ENCODE results near the gene PRTN3.
"Not testable (repeated sequence)": the region's sequence is repeated elsewhere in the genome, so short reads cannot be mapped to it uniquely, and the experiment has no call there.

Gene PRTN3

GRCh38 chr19:829129-829758, 11.6 kb upstream of the PRTN3 start:
- no peak for TF ChIP-seq CTCF (conservative IDR thresholded peaks at IDR 0.05; ENCODE audit: low read depth, low read length)
- no peak for DNase-seq (ENCODE audit: low read depth)
- H3K4me3 ChIP-seq (ENCODE audit: low read length), result no peak overlapping the region

- H3K4me3 ChIP-seq (ENCODE audit: low read length), result no peak overlapping the region
- TF ChIP-seq CTCF (conservative IDR thresholded peaks at IDR 0.05; ENCODE audit: low read depth, low read length), result no peak
- no peak for DNase-seq (ENCODE audit: low read depth)
Measured at GRCh38 chr19:831407-832369, 9.1 kb upstream of the PRTN3 start.

GRCh38 chr19:834216-834615, 6.6 kb upstream of the PRTN3 start:
- DNase-seq (ENCODE audit: low read depth), result no peak

GRCh38 chr19:835210-835810, 5.5 kb upstream of the PRTN3 start:
- TF ChIP-seq CTCF (conservative IDR thresholded peaks at IDR 0.05; ENCODE audit: low read depth, low read length), result no peak

More at GRCh38 chr19:834216-834615, 6.6 kb upstream of the PRTN3 start:
- no peak overlapping the region for H3K4me3 ChIP-seq (ENCODE audit: low read length)
- TF ChIP-seq CTCF (conservative IDR thresholded peaks at IDR 0.05; ENCODE audit: low read depth, low read length), result no peak

DNA sequence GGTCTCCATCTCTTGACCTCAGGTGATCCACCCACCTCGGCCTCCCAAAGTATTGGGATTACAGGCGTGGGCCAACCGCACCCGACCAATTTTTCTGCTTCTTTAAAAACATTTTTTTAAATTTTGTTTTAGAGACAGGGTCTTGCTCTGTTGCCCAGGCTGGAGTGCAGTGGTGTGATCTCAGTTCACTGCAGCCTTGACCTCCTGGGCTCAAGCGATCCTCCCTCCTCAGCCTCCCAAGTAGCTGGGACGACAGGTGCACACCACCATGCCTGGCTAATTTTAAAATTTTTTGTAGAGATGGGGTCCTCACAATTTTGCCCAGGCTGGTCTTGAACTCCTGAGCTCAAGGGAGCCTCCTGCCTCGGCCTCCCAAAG, 2.0 kb downstream of the PRTN3 start:
- H3K4me3 ChIP-seq (ENCODE audit: low read length); DNase-seq (ENCODE audit: low read depth): not testable (repeated sequence)

More at GRCh38 chr19:835210-835810, 5.5 kb upstream of the PRTN3 start:
- DNase-seq (ENCODE audit: low read depth), result no peak
- H3K4me3 ChIP-seq (ENCODE audit: low read length), result no peak overlapping the region

DNA sequence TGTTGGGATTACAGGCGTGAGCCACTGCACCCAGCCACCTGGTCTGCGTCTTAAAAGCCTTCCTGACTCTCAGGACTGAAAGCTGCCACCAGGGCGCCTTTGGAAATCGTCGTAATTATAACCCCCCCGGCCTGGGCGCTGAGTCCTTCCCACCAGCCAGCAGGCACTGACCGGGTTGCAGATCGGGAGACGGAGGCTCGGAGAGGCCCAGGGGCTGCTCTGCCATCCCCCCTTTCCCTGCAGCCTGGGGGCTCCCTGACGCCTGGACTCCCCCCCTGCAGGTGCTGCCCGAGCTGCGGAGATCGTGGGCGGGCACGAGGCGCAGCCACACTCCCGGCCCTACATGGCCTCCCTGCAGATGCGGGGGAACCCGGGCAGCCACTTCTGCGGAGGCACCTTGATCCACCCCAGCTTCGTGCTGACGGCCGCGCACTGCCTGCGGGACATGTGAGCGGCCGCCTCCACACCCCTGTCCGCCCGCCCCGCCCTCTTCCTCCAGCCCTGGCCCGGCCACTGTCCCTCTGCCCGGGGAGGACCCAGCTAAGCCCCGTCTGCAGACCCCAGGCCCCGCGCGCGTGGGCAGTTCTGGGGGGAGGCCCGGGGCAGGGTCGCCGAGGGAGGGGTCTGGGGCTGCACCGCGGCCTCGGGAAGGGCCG, 2.5 kb downstream of the PRTN3 start:
- TF ChIP-seq CTCF (conservative IDR thresholded peaks at IDR 0.05; ENCODE audit: low read depth, low read length), result no peak
- DNase-seq (ENCODE audit: low read depth), result no peak
- H3K4me3 ChIP-seq (ENCODE audit: low read length), result no peak overlapping the region
